IMR-90 (cell line): ENCODE measurements around the gene KRT38. TPM values are rescaled to one million over a fixed set of nuclear protein-coding genes. Genes with fewer than 3 reads are reported as not detected.

Experiments
- ATAC-seq: fragments of 200-7000 bp; cut with Tn5 transposase; 2 replicates; pipeline ENCODE4 v1.9.1; 2020; ENCODE audit warnings: low read depth, mild to moderate bottlenecking, moderate library complexity
- BruUV-seq: library from RNA; stranded (reverse); fragments of 400-500 nt; replicated peaks from 2 replicates; lab custom pipeline; 2021; lab: Mats Ljungman, UMichigan
- CTCF ChIA-PET: fragments of 300-600 bp; formaldehyde crosslinking; extraction: SDS; loops from one replicate; lab custom pipeline; 2021; ENCODE audit warnings: antibody characterized with exemption; lab: Yijun Ruan, JAX
- POLR2A ChIA-PET: fragments of 300-600 bp; sonication (Branson Sonifier 250); formaldehyde crosslinking; loops from one replicate; lab custom pipeline; 2022; ENCODE audit warnings: antibody characterized with exemption; ENCODE audit not compliant: unreplicated experiment; lab: Charles Lee
- DNase-seq: peaks from one replicate; pipeline ENCODE4 v3.0.0; 2013
- H2AFZ ChIP-seq: replicated peaks from 2 replicates; pipeline ENCODE3; 2013; ENCODE audit warnings: low read length, mild to moderate bottlenecking; ENCODE audit not compliant: poor library complexity
- H2AK5ac ChIP-seq: 2 replicates; pipeline ENCODE4 v1.6.1; 2013; ENCODE audit warnings: low read depth, low read length, inconsistent platforms
- H2AK9ac ChIP-seq: replicated peaks from 2 replicates; pipeline ENCODE3; 2013; ENCODE audit warnings: mild to moderate bottlenecking, low read depth, low read length, moderate library complexity; ENCODE audit not compliant: poor library complexity
- H2BK120ac ChIP-seq: 2 replicates; pipeline ENCODE4 v1.6.1; 2013; ENCODE audit warnings: low read depth, low read length, inconsistent platforms
- H2BK15ac ChIP-seq: 3 replicates; pipeline ENCODE4 v1.6.1; 2013; ENCODE audit warnings: low read depth, low read length, inconsistent platforms
- H2BK20ac ChIP-seq: 2 replicates; pipeline ENCODE4 v1.6.1; 2013; ENCODE audit warnings: low read depth, mild to moderate bottlenecking, inconsistent platforms, low read length, moderate library complexity
- H2BK5ac ChIP-seq: 2 replicates; pipeline ENCODE4 v1.6.1; 2013; ENCODE audit warnings: mild to moderate bottlenecking, low read depth, low read length, inconsistent platforms; ENCODE audit not compliant: poor library complexity, severe bottlenecking
- H3K14ac ChIP-seq: replicated peaks from 2 replicates; pipeline ENCODE4 v1.6.1; 2013; ENCODE audit warnings: low read depth, low read length, inconsistent platforms
- H3K18ac ChIP-seq: 2 replicates; pipeline ENCODE4 v1.6.1; 2013; ENCODE audit warnings: low read depth, low read length, control low read depth
- H3K23ac ChIP-seq: 2 replicates; pipeline ENCODE4 v1.6.1; 2013; ENCODE audit warnings: low read depth, low read length, inconsistent platforms
- H3K27ac ChIP-seq: 2 replicates; pipeline ENCODE4 v1.5.1; 2013; ENCODE audit warnings: mild to moderate bottlenecking, control low read depth, low read length; ENCODE audit not compliant: insufficient read depth
- H3K27me3 ChIP-seq: 2 replicates; pipeline ENCODE4 v1.6.1; 2013; ENCODE audit warnings: low read length; ENCODE audit not compliant: control insufficient read depth, insufficient read depth
- H3K36me3 ChIP-seq: 2 replicates; pipeline ENCODE4 v1.6.1; 2013; ENCODE audit warnings: low read length, mixed read lengths; ENCODE audit not compliant: control insufficient read depth, insufficient read depth
- H3K4ac ChIP-seq: 2 replicates; pipeline ENCODE4 v1.6.1; 2013; ENCODE audit warnings: low read depth, low read length, inconsistent platforms
- H3K4me1 ChIP-seq: 2 replicates; pipeline ENCODE4 v1.6.1; 2013; ENCODE audit warnings: low read length, mixed read lengths; ENCODE audit not compliant: control insufficient read depth, insufficient read depth
- H3K4me2 ChIP-seq: 2 replicates; pipeline ENCODE4 v1.6.1; 2013; ENCODE audit warnings: low read depth, mild to moderate bottlenecking, control low read depth, low read length, moderate library complexity
- H3K4me3 ChIP-seq: 2 replicates; pipeline ENCODE4 v1.5.1; 2013; ENCODE audit warnings: low read depth, mild to moderate bottlenecking, control low read depth, low read length, moderate library complexity; ENCODE audit not compliant: insufficient read depth
- H3K56ac ChIP-seq: 2 replicates; pipeline ENCODE4 v1.6.1; 2013; ENCODE audit warnings: low read length, inconsistent platforms; ENCODE audit not compliant: insufficient read depth; ENCODE audit errors: extremely low read depth
- H3K79me1 ChIP-seq, 2 experiments: 2 replicates each; pipeline ENCODE4 v1.6.1; 2013; ENCODE audit warnings: low read length in 2 of 2, inconsistent platforms in 1 of 2, low read depth in 1 of 2
- H3K9ac ChIP-seq: 2 replicates; pipeline ENCODE4 v1.6.1; 2013; ENCODE audit warnings: low read depth, low read length, control low read depth
- H3K9me1 ChIP-seq: 2 replicates; pipeline ENCODE4 v1.6.1; 2013; ENCODE audit warnings: low read length, inconsistent platforms; ENCODE audit not compliant: insufficient read depth
- H3K9me3 ChIP-seq: 2 replicates; pipeline ENCODE4 v1.6.1; 2013; ENCODE audit warnings: low read length; ENCODE audit not compliant: control insufficient read depth, insufficient read depth
- H4K20me1 ChIP-seq: 2 replicates; pipeline ENCODE4 v1.6.1; 2013; ENCODE audit warnings: low read length, inconsistent platforms; ENCODE audit not compliant: insufficient read depth
- H4K5ac ChIP-seq: 2 replicates; pipeline ENCODE4 v1.6.1; 2013; ENCODE audit warnings: mild to moderate bottlenecking, low read depth, low read length, control low read depth
- H4K8ac ChIP-seq, 2 experiments: 2 replicates each; pipeline ENCODE4 v1.6.1; 2013; ENCODE audit warnings: low read depth in 2 of 2, low read length in 2 of 2, control low read depth in 1 of 2, inconsistent platforms in 1 of 2
- H4K91ac ChIP-seq: 2 replicates; pipeline ENCODE4 v1.6.1; 2013; ENCODE audit warnings: low read depth, low read length, inconsistent platforms; ENCODE audit not compliant: insufficient read depth
- BHLHE40 ChIP-seq: fragments of 150-350 bp; IDR thresholded peaks from 2 replicates; pipeline ENCODE4 v1.6.1; 2016; ENCODE audit warnings: mild to moderate bottlenecking, low read depth, low read length
- CEBPB ChIP-seq: IDR thresholded peaks from 2 replicates; pipeline ENCODE4 v1.6.1; 2012; ENCODE audit warnings: low read depth, low read length, improper control_type of control experiment
- CHD1 ChIP-seq: IDR thresholded peaks from 2 replicates; pipeline ENCODE4 v1.6.1; 2012; ENCODE audit warnings: low read depth, low read length, improper control_type of control experiment
- USF2 ChIP-seq: fragments of 150-350 bp; IDR thresholded peaks from 2 replicates; pipeline ENCODE4 v1.6.1; 2017; ENCODE audit warnings: mild to moderate bottlenecking, antibody characterized with exemption, low read length, low read depth
- WGBS, 2 experiments: methylation state at CpG; one replicate each; pipeline versions ENCODE4 v1.1.5 to v1.1.7; 2013; ENCODE audit warnings: missing lambda C conversion rate in 2 of 2; ENCODE audit not compliant: insufficient read length in 1 of 2; ENCODE audit errors: extremely low coverage in 2 of 2; 5-methylcytosine and 5-hydroxymethylcytosine counted together
- dilution Hi-C: fragments of 300-500 bp; cut with HindIII; formaldehyde crosslinking; loops from one replicate; pipeline ENCODE4 v1.14.3; 2018; ENCODE audit warnings: low sequenced_read_pairs; ENCODE audit not compliant: unreplicated experiment
- in situ Hi-C: fragments of 300-500 bp; cut with MboI; formaldehyde crosslinking; loops from 3 replicates; pipeline ENCODE4 v1.14.3; 2019; ENCODE audit warnings: low sequenced_read_pairs, inconsistent platforms, mixed read lengths
- intact Hi-C: fragments of 100-400 bp; cut with micrococcal nuclease; formaldehyde crosslinking; loops from 2 replicates; pipeline ENCODE4 v1.10.0; 2022
- polyA plus RNA-seq, 3 experiments: library from polyadenylated mRNA; depleted of rRNA; stranded (reverse); fragments of >200 nt; gene quantifications; 2 replicates each; pipeline ENCODE4 v1.2.3, GENCODE V29; 2012; ENCODE audit warnings: low replicate concordance in 1 of 3
- total RNA-seq: library from RNA; depleted of rRNA; stranded (reverse); fragments of >200 nt; gene quantifications from 2 replicates; pipeline ENCODE4 v1.2.3, GENCODE V29; 2012

The KRT38 gene
- total and polyA plus RNA-seq, 2 of the 4 experiments (the other 2 are of a cell fraction) = 0.09 TPM; not detected in 1

- Histone ChIP-seq H3K79me1 (no peaks in the 10 kb centered on the region), H3K4ac (no peak overlapping the region), H2BK120ac (no peak overlapping the region), H4K91ac (no peak overlapping the region), H3K56ac (no peak overlapping the region), H3K4me3 (no peak overlapping the region), H2BK15ac (peak overlapping the region; percentile 24; the same call in 1 of the 3 replicates), H4K8ac (no peak overlapping the region), H3K4me2 (no peak overlapping the region), H3K4me1 (peaks cover 9% of the 10 kb centered on the region), H3K9me3 (no peaks in the 10 kb centered on the region), H3K14ac (no peak overlapping the region), H4K20me1 (no peaks in the 10 kb centered on the region), H3K18ac (no peak overlapping the region), H2AK5ac (no peak overlapping the region; the same call in 1 of the 2 replicates), H3K27ac (no peak overlapping the region), H3K36me3 (no peaks in the 10 kb centered on the region), H2AK9ac (no peak overlapping the region), H3K9me1 (peaks cover 5% of the 10 kb centered on the region), H4K5ac (no peak overlapping the region), H3K9ac (no peak overlapping the region), H2BK5ac (no peak overlapping the region), H2BK20ac (no peak overlapping the region), H3K27me3 (no peaks in the 10 kb centered on the region; the same call in 1 of the 2 replicates), H3K23ac (no peak overlapping the region), H2AFZ (no peak overlapping the region)
- in situ Hi-C loops = no loop called here
- WGBS, 2 experiments = no CpG with 5 or more reads among the region's 1 CpG
- no TSS peak for BruUV-seq
- ChIA-PET POLR2A (no interaction called here), CTCF (no interaction called here)
- dilution Hi-C loops = no loop called here
- intact Hi-C loops = no loop called here
- ATAC-seq (no peak), DNase-seq (peak; percentile 28)
- TF ChIP-seq CHD1 = no peak
- no peak for TF ChIP-seq BHLHE40
- TF ChIP-seq CEBPB = peak; percentile 11; the same call in 1 of the 2 replicates
- TF ChIP-seq USF2 = no peak
Measured at GRCh38 chr17:41444186-41444585, 3.4 kb upstream of the KRT38 start.
